PC-9 (cell line): ENCODE results near the gene MCM9. TPM values are rescaled to one million over a fixed set of nuclear protein-coding genes. Genes with fewer than 3 reads are reported as not detected.

ENCODE experiments used
- BruUV-seq: library from RNA; stranded (reverse); fragments of 400-500 nt; replicated peaks from 2 replicates; lab custom pipeline; 2021; lab: Mats Ljungman, UMichigan
- CTCF ChIA-PET: fragments of 300-600 bp; sonication (Branson Sonifier 250); formaldehyde crosslinking; loops from one replicate; lab custom pipeline; 2022; ENCODE audit warnings: antibody characterized with exemption; lab: Charles Lee
- POLR2A ChIA-PET: fragments of 300-600 bp; sonication (Branson Sonifier 250); formaldehyde crosslinking; loops from one replicate; lab custom pipeline; 2022; ENCODE audit warnings: antibody characterized with exemption; ENCODE audit not compliant: unreplicated experiment; lab: Charles Lee
- DNase-seq, 2 experiments: peaks; one replicate each; pipeline versions ENCODE4 v3.0.0 to v3.0.0-alpha.2; 2015 to 2022; ENCODE audit warnings: mixed read lengths in 1 of 2
- H2AFZ ChIP-seq: fragments of 200-600 bp; sonication (generic); 2 replicates; pipeline ENCODE4 v1.8.1; 2017; ENCODE audit warnings: antibody characterized with exemption
- H3F3A ChIP-seq: fragments of 200-600 bp; sonication (generic); 2 replicates; pipeline ENCODE4 v1.8.1; 2017; ENCODE audit warnings: antibody characterized with exemption, mild to moderate bottlenecking, low read depth; ENCODE audit not compliant: insufficient read depth
- H3K27ac ChIP-seq: fragments of 200-600 bp; sonication (generic); 2 replicates; pipeline ENCODE4 v1.6.1; 2016; ENCODE audit warnings: mixed run types
- H3K27me3 ChIP-seq: fragments of 200-600 bp; sonication (generic); 2 replicates; pipeline ENCODE4 v1.6.1; 2016; ENCODE audit warnings: low read depth, mixed run types; ENCODE audit not compliant: insufficient read depth
- H3K36me3 ChIP-seq: fragments of 200-600 bp; sonication (generic); 2 replicates; pipeline ENCODE4 v1.6.1; 2016; ENCODE audit warnings: low read depth, mixed run types
- H3K4me1 ChIP-seq: fragments of 200-600 bp; sonication (generic); replicated peaks from 2 replicates; pipeline ENCODE4 v1.6.1; 2016; ENCODE audit warnings: mixed run types; ENCODE audit not compliant: insufficient read depth
- H3K4me2 ChIP-seq: fragments of 200-600 bp; sonication (generic); 2 replicates; pipeline ENCODE4 v1.6.1; 2017; ENCODE audit warnings: mixed run types
- H3K4me3 ChIP-seq: fragments of 200-600 bp; sonication (generic); 2 replicates; pipeline ENCODE4 v1.6.1; 2016; ENCODE audit warnings: mixed run types
- H3K79me2 ChIP-seq: fragments of 200-600 bp; sonication (generic); 2 replicates; pipeline ENCODE4 v1.6.1; 2017; ENCODE audit warnings: low read depth, mixed run types
- H3K9me2 ChIP-seq: fragments of 200-600 bp; sonication (generic); 2 replicates; pipeline ENCODE4 v1.8.1; 2017; ENCODE audit warnings: mild to moderate bottlenecking; ENCODE audit not compliant: insufficient read depth
- H3K9me3 ChIP-seq: fragments of 200-600 bp; sonication (generic); 2 replicates; pipeline ENCODE4 v1.8.1; 2016; ENCODE audit warnings: low read depth; ENCODE audit not compliant: insufficient read depth
- H4K20me1 ChIP-seq: fragments of 200-600 bp; sonication (generic); 2 replicates; pipeline ENCODE4 v1.8.1; 2017; ENCODE audit not compliant: insufficient read depth
- CTCF ChIP-seq: fragments of 200-600 bp; sonication (generic); conservative IDR thresholded peaks from 2 replicates; pipeline ENCODE4 v1.6.1; 2017; ENCODE audit warnings: mixed run types, antibody characterized with exemption, mild to moderate bottlenecking, moderate library complexity
- EZH2 ChIP-seq: fragments of 200-600 bp; sonication (generic); IDR thresholded peaks from 2 replicates; pipeline ENCODE4 v1.8.0; 2017; ENCODE audit warnings: antibody characterized with exemption, low read depth
- intact Hi-C: fragments of 100-400 bp; cut with micrococcal nuclease; formaldehyde crosslinking; loops from one replicate; pipeline ENCODE4 v1.10.0; 2022; ENCODE audit not compliant: unreplicated experiment
- total RNA-seq: library from RNA; stranded (reverse); gene quantifications from 2 replicates; pipeline ENCODE4 v1.2.3, GENCODE V29; 2021

MCM9 gene
- total RNA-seq, 1 experiment from 2014 or later: 18.1 TPM

- CTCF ChIA-PET: no interaction called here
- Histone ChIP-seq H3K9me2 (no peaks in the 10 kb centered on the region), H3K79me2 (no peaks in the 10 kb centered on the region), H3K4me1 (no peaks in the 10 kb centered on the region), H3K36me3 (no peaks in the 10 kb centered on the region), H3K27ac (no peak overlapping the region), H3K9me3 (no peaks in the 10 kb centered on the region), H3F3A (no peaks in the 10 kb centered on the region), H3K4me3 (no peak overlapping the region), H4K20me1 (no peaks in the 10 kb centered on the region), H3K27me3 (no peaks in the 10 kb centered on the region), H2AFZ (no peak overlapping the region), H3K4me2 (no peak overlapping the region)
- BruUV-seq: no TSS peak
- POLR2A ChIA-PET: no interaction called here
- DNase-seq: no peak
- intact Hi-C loops: no loop called here
- TF ChIP-seq EZH2: no peak
- no peak for TF ChIP-seq CTCF
Observed at GRCh38 chr6:118981884-118982574, 47.1 kb upstream of the MCM9 start.

DNA sequence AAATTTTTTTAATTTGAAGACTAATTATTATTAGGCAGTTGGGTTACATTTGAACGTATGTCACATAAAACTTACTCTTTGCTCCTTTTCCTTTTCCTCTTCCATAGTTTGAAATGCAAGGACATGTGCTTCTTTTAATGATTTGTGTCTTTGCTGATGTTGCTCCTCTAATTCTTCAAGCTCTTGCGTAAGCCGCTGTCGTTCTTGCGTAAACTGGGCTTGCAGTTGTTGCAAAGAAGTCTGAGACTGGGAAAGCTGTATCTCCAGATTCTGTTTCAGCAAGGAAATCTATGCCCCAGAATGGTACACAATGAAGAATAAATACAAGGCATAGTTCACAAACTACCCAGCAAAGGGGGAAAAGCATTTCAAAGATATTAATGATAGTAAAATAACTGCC, 45.1 kb upstream of the MCM9 start:
- no peak for TF ChIP-seq EZH2
- Histone ChIP-seq H3F3A (no peaks in the 10 kb centered on the region), H3K4me2 (no peak overlapping the region), H3K27me3 (no peaks in the 10 kb centered on the region), H3K9me2 (no peaks in the 10 kb centered on the region), H3K4me3 (no peak overlapping the region), H3K79me2 (no peaks in the 10 kb centered on the region), H3K9me3 (no peaks in the 10 kb centered on the region), H4K20me1 (no peaks in the 10 kb centered on the region), H3K27ac (no peak overlapping the region), H3K36me3 (no peaks in the 10 kb centered on the region), H3K4me1 (no peaks in the 10 kb centered on the region), H2AFZ (no peak overlapping the region)
- BruUV-seq: no TSS peak
- ChIA-PET POLR2A (no interaction called here), CTCF (no interaction called here)
- intact Hi-C loops: no loop called here
- no peak for DNase-seq

GRCh38 chr6:118974790-118975189, 39.8 kb upstream of the MCM9 start:
- no peaks in the 10 kb centered on the region for H3K4me1 ChIP-seq
- no peak overlapping the region for H3K4me3 ChIP-seq
- CTCF ChIA-PET: no interaction called here
- DNase-seq: no peak
- no peaks in the 10 kb centered on the region for H3K9me2 ChIP-seq
- H3K27me3 ChIP-seq: no peaks in the 10 kb centered on the region
- BruUV-seq: no TSS peak
- no peak overlapping the region for H3K4me2 ChIP-seq
- no peaks in the 10 kb centered on the region for H4K20me1 ChIP-seq
- intact Hi-C loops: loop anchor here (5.0 to 10.0 kb wide), 2 partner anchors 410 to 642 kb away; no protein-coding TSS in a partner anchor
- no peaks in the 10 kb centered on the region for H3K79me2 ChIP-seq
- no peaks in the 10 kb centered on the region for H3K9me3 ChIP-seq
- H3F3A ChIP-seq: no peaks in the 10 kb centered on the region
- POLR2A ChIA-PET: no interaction called here
- no peak overlapping the region for H2AFZ ChIP-seq
- H3K36me3 ChIP-seq: no peaks in the 10 kb centered on the region
- TF ChIP-seq EZH2: no peak
- no peak for TF ChIP-seq CTCF
- no peak overlapping the region for H3K27ac ChIP-seq
